GM12872 (cell line): ENCODE data around the gene RXFP2.

Experiments
- CTCF ChIP-seq: IDR thresholded peaks from 3 replicates; pipeline ENCODE4 v1.5.1; 2011; ENCODE audit warnings: low read depth, mild to moderate bottlenecking, low read length, moderate library complexity; ENCODE audit not compliant: insufficient read depth

RXFP2 gene

GRCh38 chr13:31755211-31755610 lies 15.9 kb downstream of the RXFP2 start:
- TF ChIP-seq CTCF, result no peak

GRCh38 chr13:31755803-31756212 lies 16.5 kb downstream of the RXFP2 start:
- no peak for TF ChIP-seq CTCF

- TF ChIP-seq CTCF, result no peak
These were observed 17.0 kb downstream of the RXFP2 start for GRCh38 chr13:31756346-31756745.

- TF ChIP-seq CTCF, result no peak
These were observed 22.6 kb downstream of the RXFP2 start for GRCh38 chr13:31761951-31762350.

GRCh38 chr13:31764556-31764955 lies 25.2 kb downstream of the RXFP2 start:
- no peak for TF ChIP-seq CTCF

- no peak for TF ChIP-seq CTCF
These were observed 25.9 kb downstream of the RXFP2 start for GRCh38 chr13:31765138-31765785.

GRCh38 chr13:31767175-31767900 lies 28.0 kb downstream of the RXFP2 start:
- TF ChIP-seq CTCF, result no peak
